A172 (cell line): ENCODE results near the gene PGGT1B. TPM values are rescaled to one million over a fixed set of nuclear protein-coding genes. Genes with fewer than 3 reads are reported as not detected.
"Not testable (repeated sequence)": the region's sequence is repeated elsewhere in the genome, so short reads cannot be mapped to it uniquely, and the experiment has no call there.

Source experiments
- DNase-seq: peaks from one replicate; pipeline ENCODE4 v3.0.0-alpha.2; 2015; ENCODE audit warnings: low spot score
- total RNA-seq: library from RNA; depleted of rRNA; stranded (reverse); fragments of >200 nt; shearing (Covaris generic); gene quantifications from 2 replicates; pipeline ENCODE4 v1.2.3, GENCODE V29; 2014

Gene PGGT1B
- total RNA-seq, 1 experiment from 2014 or later, result 11.9 TPM

- no peak for DNase-seq
These were observed 2.4 kb downstream of the PGGT1B start for GRCh38 chr5:115260248-115260647.

DNA sequence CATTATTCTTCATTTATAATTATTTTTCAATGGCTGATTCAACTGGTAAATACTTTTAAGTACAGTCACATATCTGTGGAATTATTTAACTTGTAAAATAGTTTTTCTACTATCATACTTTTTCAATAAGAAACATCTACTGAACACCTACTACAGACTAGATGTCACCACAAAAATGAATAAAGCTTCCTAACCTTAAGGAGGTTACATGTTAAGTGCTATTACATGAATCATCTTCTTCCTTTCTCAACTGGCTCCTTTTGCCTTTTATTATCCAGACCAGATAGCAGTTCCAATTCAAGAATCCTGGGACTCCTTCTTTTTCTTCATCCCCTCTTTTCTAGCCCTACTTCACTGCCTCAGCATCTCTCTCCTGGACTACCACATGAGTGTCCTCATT lies 4.7 kb downstream of the PGGT1B start:
- DNase-seq, result no peak

DNA sequence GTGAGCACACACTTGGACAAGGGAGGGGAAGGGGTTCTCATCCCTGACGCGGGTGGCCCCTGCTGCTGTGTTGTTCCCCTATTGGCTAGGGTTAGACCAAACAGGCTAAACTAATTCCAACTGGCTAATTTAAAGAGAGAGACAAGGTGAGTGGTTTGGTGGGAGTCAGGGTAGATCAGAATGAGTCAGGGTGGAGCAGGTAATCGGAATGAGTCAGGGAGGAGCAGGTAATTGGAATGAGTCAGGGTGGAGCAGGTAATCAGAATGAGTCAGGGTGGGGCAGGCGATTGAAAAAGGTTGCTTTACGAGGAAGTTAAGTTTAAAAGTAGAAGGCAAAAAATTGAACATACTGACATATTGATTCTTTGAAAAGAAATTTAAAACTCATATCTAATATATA lies 13.3 kb downstream of the PGGT1B start:
- DNase-seq, result not testable (repeated sequence)

- DNase-seq, result peak; percentile 66
These were observed 16.2 kb downstream of the PGGT1B start for GRCh38 chr5:115246361-115246991.

DNA sequence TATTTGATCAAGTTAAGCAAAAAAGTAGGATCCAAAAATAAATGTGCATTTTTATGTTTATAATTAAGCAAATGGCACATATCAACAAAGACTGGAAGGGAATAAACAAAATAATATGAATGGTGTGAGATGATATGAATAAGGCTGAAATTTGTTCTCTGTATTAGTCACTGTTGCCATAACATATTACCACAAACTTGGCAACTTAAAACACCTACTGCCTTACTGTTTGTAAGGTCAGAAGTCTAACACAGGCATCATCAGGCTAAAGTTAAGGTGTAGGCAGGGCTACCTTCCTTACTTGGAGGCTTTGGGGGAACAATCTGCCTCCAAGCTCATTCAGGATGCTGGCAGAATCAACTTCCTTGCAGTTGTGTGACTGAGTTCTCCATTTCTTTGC lies 19.3 kb downstream of the PGGT1B start:
- DNase-seq, result no peak

DNA sequence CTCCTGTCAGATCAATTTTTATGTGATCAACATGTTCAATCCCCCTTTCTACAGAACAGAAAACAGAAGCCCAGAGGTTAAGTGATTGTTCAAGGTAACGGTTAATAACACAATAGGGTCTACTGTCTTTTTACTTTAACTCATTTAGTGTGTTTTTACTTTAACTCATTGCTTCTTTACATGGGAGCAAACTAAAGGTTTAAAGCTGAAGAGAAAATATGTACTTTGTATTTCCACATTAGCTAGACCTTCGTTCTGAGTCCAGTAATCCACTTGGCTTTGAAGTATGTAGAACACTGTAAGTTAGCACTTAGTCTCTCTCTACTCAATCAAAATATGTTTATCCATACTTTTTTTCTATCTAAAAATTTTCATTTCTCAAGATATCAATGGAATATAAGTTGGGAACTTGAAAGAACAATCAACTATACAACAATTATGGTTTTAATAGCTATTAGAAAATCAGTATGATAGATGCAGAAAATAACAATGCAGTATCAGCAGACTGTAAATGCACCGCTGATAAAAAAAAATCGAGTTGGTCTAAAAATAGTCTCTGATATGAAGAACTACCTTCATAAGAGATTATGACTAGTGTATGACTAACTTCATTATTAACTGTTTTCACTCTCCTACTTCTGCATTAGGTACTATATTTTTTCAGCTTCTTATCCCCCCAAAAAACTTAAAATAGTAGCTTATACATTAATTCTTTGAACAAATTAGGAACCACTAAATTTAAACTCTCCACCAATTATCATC lies 20.6 kb downstream of the PGGT1B start:
- DNase-seq, result no peak

- DNase-seq, result no peak
These were observed 25.6 kb downstream of the PGGT1B start for GRCh38 chr5:115237066-115237465.

DNA sequence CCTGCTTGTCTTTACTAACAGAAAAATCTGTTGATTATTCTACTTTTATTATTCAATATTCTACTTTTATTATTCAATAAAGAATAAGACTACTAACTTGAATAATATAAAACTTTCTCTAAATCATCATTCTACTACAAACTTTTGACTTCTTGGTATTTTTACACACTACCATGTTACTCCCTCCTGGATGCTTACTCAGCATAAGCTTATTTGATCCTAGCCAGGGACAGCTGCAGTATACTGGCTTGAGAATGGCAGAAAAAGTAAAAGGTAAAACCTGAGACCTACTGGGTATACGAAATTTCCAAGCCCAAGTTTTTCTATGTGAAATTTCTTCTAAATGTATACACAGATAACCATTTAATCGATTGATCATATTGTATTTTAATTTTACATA lies 26.1 kb downstream of the PGGT1B start:
- no peak for DNase-seq

DNA sequence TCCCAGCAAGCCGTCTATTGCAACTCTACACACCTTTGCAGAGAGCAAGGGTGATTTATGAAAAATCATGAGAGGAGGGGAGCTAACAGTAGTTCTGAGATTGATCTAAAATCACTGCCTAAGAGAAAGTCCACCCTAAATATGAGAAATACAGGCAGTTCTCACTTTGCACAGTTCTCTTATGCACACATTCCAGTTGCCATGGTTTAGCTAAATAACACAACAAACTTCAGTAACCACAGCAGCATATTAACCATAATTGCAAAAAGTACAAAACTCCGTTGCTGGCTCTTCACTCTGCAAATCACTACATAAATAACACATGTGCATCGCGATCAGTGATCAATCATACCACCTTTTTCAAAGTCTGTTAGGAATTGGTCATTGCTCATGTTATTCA lies 31.1 kb downstream of the PGGT1B start:
- DNase-seq, result no peak

GRCh38 chr5:115229606-115230005 lies 33.1 kb downstream of the PGGT1B start:
- peak; percentile 3 for DNase-seq

GRCh38 chr5:115227281-115227680 lies 35.4 kb downstream of the PGGT1B start:
- no peak for DNase-seq

- DNase-seq, result no peak
These were observed 48.1 kb downstream of the PGGT1B start for GRCh38 chr5:115214541-115214940.

DNA sequence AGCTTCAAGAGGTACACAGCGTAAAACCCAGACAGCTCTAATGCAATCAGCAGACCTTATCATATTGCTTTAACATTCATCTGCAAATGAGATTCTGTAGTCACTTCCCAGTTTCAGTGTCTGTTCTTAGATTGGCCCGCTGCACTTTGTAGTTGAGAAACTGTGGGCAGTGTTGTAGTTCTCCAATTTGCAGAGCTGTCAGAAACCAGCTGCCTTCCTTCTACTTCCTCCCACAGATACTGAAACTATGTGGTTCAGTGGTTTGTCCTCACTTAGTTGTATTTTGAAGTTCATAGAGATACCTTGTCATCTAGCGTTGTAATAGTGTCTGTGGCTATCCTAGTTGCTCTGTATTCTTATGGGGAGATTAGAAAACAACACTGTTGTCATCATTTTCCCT lies 53.4 kb downstream of the PGGT1B start:
- DNase-seq, result no peak

DNA sequence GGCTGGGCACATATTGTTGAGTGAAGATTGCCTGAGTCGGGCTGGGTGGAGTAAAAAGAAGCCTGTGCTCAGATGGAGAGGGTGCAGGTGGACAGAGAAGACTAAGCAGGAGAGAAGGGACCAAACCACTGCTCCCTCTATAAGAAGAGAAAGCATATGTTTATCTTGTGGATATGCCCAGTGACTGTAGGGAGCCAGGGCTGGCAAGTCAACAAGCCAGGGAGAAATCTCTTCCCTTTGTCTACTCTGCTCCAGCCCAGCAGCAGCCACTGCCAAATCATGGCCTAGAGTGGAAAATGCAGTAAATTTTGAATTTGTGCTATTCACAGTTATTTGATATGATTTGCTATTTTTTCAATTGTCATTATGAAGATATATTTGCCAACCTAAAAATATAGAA lies 59.7 kb downstream of the PGGT1B start:
- no peak for DNase-seq

GRCh38 chr5:115196161-115196560 lies 66.5 kb downstream of the PGGT1B start:
- no peak for DNase-seq

- DNase-seq, result no peak
These were observed 68.0 kb downstream of the PGGT1B start for GRCh38 chr5:115194676-115195075.

DNA sequence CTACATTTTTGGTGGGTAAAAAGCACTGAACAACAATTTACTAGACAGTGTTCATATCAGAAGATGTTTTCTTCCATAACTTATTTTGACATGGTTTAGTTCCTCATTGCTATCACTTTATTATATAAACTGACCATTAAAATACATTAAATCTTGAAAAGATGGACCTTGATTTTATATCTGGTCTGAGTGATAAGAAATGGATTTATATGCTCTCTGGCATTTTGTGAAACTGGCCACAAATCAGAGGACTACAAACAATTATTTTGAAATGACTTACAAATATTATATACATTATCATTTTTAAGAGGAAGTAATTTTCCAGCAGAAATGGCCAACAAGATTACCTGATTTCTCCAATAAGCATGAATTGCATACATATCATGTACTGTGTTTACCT lies 69.4 kb downstream of the PGGT1B start:
- no peak for DNase-seq

DNA sequence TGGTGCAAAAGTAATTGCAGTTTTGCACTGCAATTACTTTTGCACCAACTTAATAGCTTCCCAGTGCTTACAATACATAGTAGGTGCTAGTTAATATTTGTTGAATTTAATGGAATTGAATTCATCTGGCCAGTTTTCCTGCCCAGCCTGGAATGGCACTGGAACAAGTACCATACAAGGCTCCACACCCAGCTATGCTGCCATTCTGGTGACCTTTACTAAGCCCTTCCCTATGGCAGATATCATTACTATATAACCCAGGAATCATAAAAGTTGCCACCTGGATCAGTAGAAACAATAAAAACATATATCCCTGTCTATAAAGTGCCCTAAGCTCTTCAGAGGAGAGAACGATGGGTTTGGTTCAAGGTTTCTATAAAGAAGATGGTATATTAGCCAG lies 70.6 kb downstream of the PGGT1B start:
- DNase-seq, result no peak

DNA sequence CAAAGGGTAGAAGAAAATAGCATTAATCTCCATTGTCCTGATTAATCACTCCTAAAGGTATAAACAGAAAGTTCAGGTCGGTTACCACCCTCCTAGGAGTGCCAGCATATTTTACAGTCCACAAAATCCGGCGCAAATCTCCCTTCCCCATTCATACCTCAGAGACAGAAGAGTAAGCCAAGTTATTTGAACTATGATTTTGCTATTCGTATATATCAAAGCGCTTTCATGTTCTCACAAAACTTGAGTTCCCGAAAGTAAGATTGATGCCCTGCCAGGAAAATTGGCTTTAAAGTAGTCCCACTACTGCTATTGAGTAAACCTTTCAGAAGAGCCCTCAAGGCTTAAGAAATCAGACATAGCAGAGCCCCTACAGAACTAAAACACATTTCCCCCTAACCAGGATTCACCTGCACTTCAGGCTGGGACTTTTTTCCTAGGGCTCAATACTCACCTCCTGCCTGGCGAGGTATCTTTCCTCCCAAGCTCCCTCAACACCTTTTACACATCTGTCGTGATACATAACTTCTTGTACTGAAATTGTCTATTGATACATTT lies 71.1 kb downstream of the PGGT1B start:
- DNase-seq, result no peak

DNA sequence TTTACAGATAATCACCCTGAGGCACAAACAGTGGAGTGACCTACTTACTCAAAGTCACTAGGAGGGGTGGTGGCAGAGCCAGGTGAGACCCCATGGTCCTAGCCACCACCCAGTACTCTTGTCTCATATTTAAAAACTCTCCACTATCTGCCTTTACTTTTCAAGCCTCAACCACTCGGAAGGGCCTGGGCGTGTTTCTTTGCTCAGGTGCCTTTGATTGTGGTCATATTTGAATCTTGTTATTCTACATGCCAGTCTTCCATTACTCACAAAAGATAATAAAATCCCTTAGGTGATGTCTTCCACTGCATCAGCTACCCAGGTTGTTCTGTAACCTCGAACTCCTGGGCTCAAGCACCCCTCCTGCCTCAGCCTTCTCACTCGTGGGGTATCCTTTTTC lies 72.3 kb downstream of the PGGT1B start:
- DNase-seq, result no peak

DNA sequence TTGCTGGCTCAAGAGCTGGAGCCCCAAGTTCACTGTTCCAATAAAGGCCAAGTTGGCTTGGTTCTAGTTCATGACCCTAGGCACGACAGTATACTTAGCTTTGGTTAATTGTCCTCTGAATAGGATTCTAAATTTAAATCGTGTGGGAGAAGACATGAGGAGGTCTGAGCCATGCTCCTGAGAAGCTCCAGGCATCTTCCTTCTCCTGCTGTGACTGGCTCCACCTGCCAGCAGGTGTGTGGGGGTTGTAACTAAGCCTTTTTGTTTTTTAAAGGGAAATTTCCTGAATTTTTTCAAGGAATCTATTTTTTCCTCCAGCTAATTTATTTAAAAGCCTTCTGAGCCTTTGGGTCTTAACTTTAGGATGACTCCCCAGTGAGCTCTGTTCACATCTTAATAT lies 72.8 kb downstream of the PGGT1B start:
- no peak for DNase-seq

- no peak for DNase-seq
These were observed 75.9 kb downstream of the PGGT1B start for GRCh38 chr5:115186794-115187193.

- DNase-seq, result no peak
These were observed 77.9 kb downstream of the PGGT1B start for GRCh38 chr5:115184770-115185169.
